NCI-H1092 treated with DMSO at 0.1 percent for 48 hours (cell line): ENCODE results near the gene PVR.

Experiments
- DNase-seq: peaks from one replicate; lab custom pipeline; 2025; lab: John Stamatoyannopoulos, UW

PVR gene, protein sequence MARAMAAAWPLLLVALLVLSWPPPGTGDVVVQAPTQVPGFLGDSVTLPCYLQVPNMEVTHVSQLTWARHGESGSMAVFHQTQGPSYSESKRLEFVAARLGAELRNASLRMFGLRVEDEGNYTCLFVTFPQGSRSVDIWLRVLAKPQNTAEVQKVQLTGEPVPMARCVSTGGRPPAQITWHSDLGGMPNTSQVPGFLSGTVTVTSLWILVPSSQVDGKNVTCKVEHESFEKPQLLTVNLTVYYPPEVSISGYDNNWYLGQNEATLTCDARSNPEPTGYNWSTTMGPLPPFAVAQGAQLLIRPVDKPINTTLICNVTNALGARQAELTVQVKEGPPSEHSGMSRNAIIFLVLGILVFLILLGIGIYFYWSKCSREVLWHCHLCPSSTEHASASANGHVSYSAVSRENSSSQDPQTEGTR

DNA sequence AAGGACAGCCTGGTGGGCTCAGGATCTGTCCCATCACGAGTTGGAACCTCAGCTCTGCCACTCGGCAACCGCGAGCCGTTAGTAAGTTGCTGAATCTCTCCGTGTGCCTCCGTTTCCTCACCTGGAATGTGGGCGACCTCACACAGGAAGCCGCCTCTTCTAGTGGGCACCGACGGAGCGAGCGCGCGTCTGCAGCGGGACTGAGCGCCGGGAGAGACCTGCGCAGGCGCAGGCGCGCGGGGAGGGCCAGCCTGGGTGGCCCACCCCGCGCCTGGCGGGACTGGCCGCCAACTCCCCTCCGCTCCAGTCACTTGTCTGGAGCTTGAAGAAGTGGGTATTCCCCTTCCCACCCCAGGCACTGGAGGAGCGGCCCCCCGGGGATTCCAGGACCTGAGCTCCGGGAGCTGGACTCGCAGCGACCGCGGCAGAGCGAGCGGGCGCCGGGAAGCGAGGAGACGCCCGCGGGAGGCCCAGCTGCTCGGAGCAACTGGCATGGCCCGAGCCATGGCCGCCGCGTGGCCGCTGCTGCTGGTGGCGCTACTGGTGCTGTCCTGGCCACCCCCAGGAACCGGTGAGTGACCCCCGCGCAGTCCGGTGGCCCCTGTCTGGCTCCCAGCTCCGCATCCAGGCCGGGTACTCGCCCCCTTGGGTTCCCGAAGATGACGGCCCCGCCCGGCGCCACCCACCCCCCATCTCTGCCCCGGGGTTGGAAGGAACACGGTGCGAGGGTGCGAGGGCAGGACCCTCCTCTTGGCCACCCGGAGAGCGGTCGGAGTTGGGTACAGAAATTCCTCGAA is at the start of gene PVR:
PVR (plus strand) TSS at position 306 of the 797 bp plus-strand sequence; CDS start at position 493, 187 bp downstream.
- peak; percentile 58 for DNase-seq

DNA sequence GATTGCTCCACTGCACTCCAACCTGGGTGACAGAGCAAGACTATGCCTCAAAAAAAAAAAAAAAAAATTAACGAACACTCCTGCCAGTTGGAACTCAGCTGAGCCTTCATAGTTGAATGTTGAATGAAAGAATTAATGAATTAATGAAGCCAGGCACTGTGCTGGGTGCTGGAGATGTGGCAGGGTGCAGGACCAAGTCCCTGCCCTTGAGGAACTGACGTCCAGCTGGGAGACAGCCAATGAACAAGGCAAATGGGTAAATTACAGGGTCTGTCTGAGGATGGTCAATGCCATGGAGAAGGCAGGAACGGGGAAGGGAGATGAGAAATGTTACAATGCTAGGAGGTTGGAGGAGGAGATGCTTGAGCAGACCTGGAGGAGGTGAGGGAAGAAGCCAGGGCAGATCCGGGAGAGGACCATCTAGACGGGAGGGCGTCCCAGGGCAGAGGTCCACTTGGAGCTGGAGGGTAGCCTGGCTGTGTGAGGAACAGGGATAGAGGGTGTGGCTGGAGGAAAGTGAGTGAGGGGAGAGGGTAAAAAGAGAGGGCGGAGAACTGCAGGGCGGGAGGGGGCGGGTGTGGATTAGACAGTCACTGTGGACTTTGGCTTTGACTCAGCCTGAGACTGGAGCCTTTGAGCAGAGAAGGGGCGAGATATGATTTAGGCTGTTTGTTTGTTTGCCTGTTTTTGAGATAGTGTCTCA is 47.1 kb upstream of the PVR start:
- DNase-seq, result no peak

DNA sequence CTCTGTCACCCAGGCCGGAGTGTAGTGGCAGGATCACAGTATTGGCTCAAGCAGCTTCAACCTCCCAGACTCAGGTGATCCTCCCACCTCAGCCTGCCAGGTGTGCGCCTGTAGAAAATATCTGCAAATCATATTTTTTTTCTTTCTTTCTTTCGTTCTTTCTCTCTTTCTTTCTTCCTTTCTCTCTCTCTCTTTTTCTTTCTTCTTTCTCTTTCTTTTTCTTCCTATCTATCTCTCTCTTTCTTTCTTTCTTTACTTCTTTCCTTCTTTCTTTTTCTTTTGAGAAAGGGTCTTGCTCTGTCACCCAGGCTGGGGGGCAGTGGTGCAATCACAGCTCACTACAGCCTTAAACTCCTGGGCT is 46.6 kb upstream of the PVR start:
- DNase-seq, result no peak

DNA sequence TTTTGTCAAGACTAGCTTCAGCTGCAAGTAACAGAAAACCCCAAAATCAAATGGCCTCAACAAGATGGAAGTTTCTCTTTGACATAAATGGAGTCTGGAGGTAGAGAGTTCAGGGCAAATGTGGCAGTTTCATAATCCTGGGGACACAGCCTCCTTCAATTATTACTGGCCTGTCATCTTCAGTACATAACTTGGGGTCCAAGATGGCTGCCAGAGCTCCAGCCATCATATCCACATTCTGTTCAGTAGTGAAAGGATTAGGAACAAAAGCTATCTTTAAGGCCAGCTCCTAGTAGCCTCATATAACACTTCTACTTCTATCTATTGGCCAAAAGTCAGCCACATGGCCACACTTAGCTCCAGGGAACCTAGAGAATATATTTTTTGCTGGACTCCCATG is 45.4 kb upstream of the PVR start:
- no peak for DNase-seq

DNA sequence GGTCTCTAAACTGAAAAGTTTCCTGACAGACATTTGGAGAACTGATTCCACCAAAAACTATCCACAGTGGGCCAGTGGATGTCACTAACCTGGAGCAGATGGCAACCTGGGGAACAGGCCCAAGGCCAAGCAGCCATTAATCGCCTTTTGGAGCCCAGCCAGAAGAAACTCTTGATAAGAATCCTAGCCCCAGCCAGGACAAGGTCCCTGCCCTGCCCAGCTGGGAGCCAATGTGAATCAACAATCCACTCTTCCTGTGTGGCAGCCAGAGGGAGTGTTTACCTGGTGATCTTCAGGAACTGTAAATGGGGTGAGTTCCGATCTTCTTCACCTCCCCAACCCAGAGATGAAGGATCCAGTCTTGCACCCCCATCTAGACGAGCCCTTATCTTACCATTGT is 44.8 kb upstream of the PVR start:
- DNase-seq, result no peak

DNA sequence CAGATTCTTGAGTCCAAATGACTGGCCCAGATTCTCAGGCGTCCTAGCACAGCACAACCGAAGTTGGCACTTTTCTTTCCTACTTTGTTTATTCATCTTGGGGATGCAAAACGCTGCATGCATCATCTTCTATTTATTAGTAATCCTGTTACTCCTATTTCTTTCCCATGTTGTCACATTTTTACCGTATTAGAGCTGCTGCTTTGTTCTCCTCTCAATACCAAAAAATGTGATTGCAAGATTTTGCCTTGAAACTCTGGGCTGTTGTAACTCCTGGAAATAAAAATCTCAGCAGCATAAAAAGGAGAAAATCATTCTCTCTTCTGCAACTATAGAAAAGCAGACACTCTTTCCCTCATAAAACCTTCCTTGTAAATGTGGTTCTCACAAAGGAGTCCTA is 43.2 kb upstream of the PVR start:
- no peak for DNase-seq

DNA sequence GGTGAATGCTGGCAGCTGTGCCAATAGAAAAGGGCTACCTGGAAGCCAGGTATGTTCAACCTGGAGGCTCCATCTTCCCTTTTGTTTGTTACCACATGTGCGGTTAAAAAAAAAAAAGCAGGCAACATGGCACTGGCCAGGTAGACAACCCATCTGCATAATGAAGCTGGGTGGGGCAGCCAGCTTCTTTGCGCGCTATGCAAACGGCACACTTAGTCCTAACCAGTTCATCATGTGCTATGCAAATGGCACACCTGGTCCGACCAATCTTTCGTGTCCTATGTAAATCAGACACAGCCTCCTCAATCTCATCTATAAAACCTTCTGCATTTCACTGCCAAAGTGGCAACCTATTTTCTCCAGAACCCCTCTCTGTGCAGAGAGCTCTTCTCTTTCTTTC is 41.6 kb upstream of the PVR start:
- DNase-seq, result no peak

DNA sequence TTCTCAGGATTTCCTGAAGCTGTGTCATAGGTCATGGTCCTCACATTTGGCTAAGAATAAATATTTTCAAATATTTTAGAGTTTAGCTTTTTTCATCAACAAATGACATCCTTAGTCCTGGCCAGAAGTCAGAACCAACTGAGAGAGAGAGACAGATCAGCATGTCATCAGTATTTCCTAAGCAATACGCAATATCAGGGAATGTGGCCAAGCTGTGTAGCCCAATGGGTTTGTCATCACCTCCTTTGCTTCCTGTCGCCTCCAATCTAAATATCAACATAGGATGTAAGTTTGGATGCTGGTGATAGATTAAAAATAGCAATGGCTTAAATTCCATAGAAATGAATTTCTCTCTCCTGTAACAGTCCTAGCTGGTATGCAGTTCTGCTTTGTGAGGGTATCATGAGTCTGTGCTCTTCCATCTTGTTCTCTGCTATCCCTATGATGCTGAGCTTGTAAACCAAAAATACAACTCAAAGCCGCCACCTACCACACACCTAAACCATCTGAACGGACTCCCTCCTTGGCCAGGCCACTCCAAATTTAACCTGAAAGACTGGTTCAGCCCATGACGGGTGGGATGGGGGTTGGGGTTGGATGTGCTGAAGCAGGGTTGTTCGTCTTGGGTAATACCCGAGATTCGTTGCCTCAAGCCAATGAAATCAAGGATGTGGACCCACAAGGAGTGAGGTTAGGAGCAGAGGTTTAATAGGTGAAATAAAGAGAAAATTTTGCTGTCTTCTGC is 40.3 kb upstream of the PVR start:
- no peak for DNase-seq

DNA sequence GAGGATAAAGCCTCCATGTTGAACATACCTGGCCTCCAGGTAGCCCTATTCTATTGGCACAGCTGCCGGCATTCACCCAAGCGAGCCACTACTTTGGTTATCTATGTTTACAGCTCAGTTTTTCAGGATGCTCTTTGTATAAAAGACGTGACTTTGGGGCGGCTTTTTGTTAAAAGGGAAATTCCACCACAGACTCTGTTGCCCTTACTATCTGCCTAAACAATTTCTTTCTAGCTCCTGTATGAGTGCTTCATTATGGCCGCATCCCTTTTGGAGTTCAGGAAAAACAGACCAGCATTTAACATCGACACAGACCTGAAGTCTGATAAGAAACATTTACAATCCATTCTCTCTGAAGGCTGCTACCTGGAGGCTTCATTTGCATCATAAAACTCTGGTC is 39.5 kb upstream of the PVR start:
- DNase-seq, result no peak

DNA sequence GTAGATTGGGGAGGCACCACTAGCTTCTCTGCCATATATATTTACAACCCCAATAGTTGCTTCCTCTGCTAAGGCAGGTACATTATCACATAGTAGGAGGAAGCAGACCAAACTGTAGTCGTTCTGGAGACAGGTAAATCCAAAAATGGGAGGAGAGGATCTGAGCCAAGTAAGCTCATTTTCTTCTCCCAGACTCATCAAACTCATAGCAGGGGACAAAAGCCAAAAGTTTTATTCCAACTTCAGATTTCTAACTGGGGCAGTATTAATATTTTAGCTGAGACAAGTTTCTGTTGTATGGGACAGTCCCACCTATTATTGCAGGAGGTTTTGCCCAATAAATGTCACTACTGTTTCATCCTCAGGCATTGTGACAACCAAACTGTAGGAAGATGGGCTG is 38.2 kb upstream of the PVR start:
- DNase-seq, result no peak

DNA sequence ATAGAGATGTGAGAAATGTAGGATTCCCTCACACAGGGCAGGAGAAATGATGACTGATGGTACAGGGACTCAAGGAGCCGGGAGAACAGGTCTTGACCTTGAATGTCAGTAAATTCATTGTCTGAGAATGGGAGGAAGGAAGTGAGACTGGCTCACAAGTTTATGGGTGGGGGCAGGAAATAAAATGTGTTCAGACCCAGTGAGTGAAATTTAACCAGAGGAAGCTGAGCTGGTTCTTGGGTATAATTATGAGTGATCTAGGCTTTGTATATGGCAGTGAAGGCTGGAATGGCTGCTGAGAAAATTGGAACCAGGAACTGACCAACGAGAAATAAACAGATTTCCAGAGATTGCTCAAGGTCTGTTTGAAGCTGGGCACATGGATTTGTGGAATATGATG is 36.7 kb upstream of the PVR start:
- DNase-seq, result no peak

DNA sequence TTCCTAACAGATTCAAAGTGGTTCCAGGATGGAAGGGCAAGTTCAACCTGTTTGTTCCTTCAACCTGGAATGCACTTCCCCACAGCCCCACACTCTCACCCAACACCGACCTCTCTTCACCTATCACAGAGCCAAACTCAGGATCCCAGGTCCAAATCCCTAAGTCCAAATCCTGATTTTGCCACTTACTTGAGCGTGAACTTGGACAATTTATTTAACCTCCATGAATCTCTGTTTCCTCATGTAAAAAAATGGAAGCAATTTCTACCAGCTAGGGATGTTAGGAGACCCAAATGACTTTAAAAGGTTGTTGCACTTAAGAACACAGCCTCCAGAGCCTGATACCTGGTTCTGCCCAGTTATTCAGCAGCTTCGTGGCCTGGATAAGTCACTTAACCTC is 35.8 kb upstream of the PVR start:
- no peak for DNase-seq

DNA sequence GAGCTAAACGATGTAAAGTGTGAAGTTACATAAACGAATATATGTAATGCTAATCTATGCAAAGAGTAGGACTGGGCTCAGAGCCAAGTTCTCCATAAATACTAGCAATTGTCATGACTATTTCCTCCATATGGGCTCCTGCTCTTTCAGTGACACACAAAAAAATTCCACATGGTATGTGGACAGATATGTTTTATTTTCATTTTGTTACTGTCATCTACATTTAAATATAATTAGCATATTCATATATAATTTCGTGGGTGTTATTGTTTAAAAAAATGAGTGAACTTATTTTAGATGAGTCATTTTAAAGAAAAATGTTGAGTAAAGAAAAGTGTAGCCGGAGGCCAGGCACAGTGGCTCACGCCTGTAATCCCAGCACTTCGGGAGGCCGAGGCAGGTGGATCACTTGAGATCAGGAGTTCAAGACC is 35.3 kb upstream of the PVR start:
- DNase-seq, result peak; percentile 5

DNA sequence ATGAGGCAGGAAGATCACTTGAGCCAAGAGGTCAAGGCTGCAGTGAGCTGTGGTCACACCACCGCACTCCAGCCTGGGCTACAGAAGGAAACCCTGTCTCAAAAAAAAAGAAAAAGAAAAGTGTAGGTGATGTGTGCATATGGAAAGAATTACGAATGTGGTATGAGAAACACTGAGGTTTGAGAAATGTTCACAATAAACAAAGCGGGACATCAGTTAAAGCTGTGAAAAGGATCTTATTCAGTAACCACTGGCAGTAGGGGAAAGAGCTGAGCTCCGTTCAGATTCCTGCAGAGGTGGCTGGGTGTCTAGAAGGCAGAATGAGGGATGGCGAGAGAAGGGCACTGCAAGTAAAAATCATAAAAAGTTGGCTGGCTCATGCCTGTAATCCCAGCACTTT is 34.5 kb upstream of the PVR start:
- DNase-seq, result no peak

DNA sequence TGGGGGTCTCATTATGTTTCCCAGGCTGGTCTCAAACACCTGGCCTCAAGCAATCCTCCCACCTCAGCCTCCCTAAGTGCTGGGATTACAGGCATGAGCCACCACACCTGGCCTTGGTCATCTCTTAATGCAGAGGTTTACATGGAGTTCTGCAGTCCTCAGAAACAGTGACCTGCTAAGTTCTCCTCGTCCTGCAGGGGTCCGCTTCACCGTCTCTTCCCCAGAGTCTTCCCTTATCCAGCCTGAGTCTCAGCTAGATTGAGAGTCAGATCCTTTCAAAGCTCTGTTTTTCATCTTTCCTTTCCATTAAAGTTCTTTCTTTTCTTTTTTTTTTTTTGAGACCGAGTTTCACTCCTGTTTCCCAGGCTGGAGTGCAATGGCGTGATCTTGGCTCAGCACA is 33.2 kb upstream of the PVR start:
- peak; percentile 13 for DNase-seq

DNA sequence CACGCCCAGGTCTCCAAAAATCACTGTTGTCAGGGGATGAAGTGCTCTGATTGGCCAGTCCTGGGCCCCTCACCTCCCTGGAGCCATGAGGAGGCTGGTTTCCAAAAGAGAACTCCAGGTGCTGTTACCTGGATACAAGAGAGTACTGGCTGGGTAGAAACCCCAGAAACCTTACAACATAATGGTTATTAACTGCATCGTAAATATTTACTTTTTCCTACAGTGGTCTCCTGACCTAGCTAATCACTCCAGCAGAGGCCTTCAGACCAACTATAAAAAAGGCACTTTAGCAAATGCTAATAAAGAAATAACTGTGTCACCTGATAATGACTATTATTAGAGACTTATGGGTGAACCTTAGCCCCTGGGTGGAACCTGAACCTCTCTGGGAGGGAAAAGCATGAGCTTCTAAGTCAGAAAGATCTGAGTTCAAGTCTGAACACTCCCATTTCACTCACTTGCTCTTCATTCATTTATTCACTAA is 31.9 kb upstream of the PVR start:
- DNase-seq, result peak; percentile 22

DNA sequence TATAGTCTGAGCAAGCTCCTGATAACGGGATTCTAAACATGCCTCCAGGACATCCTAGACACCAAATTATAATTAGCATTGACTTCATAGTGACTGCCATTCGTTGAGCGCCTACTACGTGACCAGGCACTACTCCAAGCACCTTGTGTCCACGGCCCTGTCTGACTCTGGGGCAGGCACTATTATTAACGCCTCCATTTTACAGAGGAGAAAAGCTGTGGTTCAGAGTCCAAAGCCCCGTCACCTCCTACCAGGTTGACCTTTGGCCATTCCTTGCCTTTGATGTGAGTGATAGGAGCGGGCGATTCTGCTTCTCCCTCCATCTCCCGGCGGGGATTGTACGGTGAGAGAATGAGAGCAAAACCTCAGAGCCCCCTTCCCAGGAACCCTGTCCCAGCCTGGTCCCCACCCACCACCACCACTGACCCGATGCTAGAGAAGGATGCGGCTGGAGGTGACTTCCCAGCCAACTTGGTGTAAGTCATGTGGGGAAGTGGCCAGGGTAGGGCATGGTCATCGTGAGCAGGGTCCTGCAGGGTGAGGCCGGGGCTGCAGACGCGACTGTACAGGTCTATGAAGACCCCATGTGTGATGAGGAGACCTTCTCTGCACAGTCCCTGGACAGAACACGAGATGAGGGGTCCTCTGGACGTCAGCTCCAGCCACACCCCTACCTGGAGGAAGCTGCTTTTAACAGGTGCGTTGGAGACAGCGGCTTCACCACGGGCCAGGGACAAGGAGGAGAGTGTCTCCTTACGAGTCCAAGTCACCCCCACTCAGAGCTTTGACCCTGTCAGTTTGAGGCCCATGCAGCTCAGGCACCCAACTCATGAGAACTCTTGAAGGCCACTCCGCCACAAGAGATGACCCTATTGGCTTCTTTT is 30.2 kb upstream of the PVR start, which contains the start of gene IGSF23:
IGSF23 (plus strand) TSS at position 269 of the 884 bp plus-strand sequence; CDS start at position 352, 83 bp downstream.
- no peak for DNase-seq

DNA sequence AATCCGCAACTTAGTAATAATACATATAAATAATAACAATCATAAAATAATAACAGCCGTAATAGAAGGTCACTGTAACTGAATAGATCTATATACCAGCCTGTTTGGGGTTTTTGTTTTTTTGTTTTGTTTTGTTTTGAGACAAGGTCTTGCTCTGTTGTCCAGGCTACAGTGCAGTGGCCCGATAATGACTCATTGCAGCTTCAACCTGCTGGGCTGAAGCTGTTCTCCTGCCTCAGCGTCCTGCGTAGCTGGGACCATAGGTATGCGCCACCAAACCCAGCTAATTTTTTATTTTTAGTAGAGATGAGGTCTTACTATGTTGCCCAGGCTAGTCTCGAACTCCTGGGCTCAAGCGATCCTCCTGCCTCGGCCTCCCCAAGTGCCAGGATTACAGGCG is 29.4 kb upstream of the PVR start:
- no peak for DNase-seq

DNA sequence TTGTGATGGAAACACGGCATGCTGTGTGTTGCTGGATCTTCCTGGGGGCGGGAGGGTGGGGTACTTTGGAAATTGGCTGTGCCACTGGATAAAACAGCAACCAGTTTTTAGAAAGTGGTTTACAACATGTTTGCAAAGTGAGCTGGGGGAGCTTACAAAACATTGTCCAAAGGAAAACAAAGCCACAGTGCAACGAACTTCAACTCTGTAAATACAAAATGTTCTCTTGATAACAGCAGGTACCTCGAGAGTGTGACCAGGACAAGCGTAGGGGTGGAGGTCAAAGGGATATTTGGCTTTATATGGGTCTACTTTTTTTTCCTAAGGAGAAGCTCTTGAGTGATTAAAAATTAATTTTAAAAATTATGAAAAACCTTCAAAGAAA is 27.9 kb upstream of the PVR start:
- DNase-seq, result no peak

DNA sequence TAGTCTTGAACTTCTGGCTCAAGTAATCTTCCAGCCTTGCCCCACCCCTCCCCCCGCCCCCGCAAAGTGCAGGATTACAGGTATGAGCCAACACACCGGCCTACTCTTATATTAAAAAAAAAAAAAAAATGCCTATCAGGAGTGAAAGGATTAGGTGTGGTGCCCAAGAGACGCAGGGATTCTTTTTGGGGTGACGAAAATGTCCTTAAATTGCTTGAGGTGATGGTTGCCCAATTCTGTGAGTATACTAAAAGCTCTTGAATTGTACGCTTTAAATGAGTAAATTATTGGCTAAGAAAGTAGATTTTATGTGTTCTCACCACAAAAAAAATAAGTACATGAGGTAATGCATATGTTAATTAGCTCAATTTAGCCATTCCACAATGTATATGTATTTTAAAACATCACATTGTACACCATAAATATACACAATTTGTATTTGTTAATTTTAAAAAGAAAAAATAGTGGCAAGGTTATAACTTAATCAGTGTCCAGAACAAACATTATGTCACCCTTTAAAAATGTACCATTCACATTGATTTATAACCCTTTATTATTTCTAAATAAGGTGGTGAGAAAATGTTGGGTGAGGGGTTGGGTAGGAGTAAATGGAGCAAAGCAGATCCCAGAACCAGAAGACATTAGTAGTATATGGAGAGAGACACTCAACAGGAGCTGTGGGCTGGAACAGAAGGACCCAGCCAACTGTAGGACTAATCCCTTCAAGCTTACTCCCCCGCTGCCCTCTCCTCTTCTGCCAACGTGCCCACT is 26.4 kb upstream of the PVR start:
- no peak for DNase-seq
